Liver (tissue), 2 donors: ENCODE measurements around the gene PTAFR.

Experiments used
- CTCF ChIP-seq: fragments of 150-350 bp; IDR thresholded peaks from 2 replicates; pipeline ENCODE4 v1.5.1; 2017; ENCODE audit warnings: improper control_type of control experiment, low read depth, low read length; ENCODE audit not compliant: missing input control
- TF ChIP-seq, protein P1 (sequence below): IDR thresholded peaks from 2 replicates; pipeline ENCODE4 v1.6.1; 2016; ENCODE audit warnings: antibody characterized with exemption
- donor health status: healthy.

DNA sequence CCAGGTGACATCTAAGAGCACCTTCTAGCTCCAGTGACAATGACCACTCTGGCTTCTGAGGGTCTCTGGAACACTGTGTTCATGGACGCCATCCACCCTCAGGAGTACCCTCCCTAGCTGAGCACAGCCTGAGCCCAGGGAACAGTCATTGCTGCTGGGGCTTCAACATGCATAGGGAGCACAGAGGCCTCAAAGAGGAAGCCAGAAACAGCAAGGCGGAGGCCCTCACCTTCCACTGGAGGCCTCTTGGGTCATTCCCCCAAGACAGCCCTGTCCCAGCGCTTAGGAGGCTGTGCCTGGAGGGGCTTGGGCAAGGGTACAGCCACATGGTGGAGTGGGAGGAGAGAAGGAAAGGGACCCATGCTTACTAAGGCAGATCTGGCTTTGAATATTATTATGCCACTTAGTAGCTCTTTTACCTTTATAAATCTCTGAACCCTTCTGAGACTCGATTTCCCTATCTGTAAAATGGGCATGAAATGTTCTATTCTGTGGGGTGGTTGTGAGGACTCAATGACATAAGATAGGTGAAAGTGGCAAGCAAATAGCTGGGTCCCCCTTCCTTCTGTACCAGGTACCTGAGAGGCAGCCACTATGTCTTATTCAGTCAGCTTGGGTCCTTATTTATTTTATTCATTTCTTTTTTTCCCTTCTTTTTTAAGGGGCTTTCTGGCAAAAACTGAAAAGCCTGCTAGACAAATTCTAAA is 32.8 kb downstream of the PTAFR start:
- TF ChIP-seq CTCF = no peak
- TF ChIP-seq, protein P1, sequence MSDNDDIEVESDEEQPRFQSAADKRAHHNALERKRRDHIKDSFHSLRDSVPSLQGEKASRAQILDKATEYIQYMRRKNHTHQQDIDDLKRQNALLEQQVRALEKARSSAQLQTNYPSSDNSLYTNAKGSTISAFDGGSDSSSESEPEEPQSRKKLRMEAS = no peak
